HEK293T (cell line): ENCODE results near the gene TPO.

Experiments
- BHLHE40 ChIP-seq: fragments of 450-650 bp; IDR thresholded peaks from 2 replicates; pipeline ENCODE4 v1.6.1; 2016; ENCODE audit warnings: mild to moderate bottlenecking, moderate library complexity, borderline replicate concordance
- ELF4 ChIP-seq: fragments of 450-650 bp; IDR thresholded peaks from 2 replicates; pipeline ENCODE4 v1.6.1; 2017; ENCODE audit warnings: antibody characterized with exemption
- FOXK2 ChIP-seq: fragments of 450-650 bp; IDR thresholded peaks from 2 replicates; pipeline ENCODE4 v1.6.1; 2016; ENCODE audit warnings: mild to moderate bottlenecking
- FOXM1 ChIP-seq: fragments of 450-650 bp; IDR thresholded peaks from 2 replicates; pipeline ENCODE4 v1.6.1; 2017; ENCODE audit warnings: mild to moderate bottlenecking, borderline replicate concordance
- L3MBTL2 ChIP-seq: fragments of 450-650 bp; conservative IDR thresholded peaks from 2 replicates; pipeline ENCODE4 v1.6.1; 2016; ENCODE audit warnings: mild to moderate bottlenecking
- LEF1 ChIP-seq: fragments of 450-650 bp; IDR thresholded peaks from 2 replicates; pipeline ENCODE4 v1.6.1; 2017; ENCODE audit warnings: mild to moderate bottlenecking, borderline replicate concordance
- NFRKB ChIP-seq: fragments of 450-650 bp; IDR thresholded peaks from 2 replicates; pipeline ENCODE4 v1.6.1; 2016; ENCODE audit warnings: mild to moderate bottlenecking, moderate library complexity
- PKNOX1 ChIP-seq: fragments of 450-650 bp; IDR thresholded peaks from 2 replicates; pipeline ENCODE4 v1.6.1; 2016
- SP1 ChIP-seq: fragments of 450-650 bp; IDR thresholded peaks from 2 replicates; pipeline ENCODE4 v1.6.1; 2017
- SUZ12 ChIP-seq: fragments of 450-650 bp; IDR thresholded peaks from 2 replicates; pipeline ENCODE4 v1.6.1; 2016; ENCODE audit warnings: mild to moderate bottlenecking

- TF ChIP-seq BHLHE40, result no peak
- TF ChIP-seq NFRKB, result no peak
- TF ChIP-seq L3MBTL2, result no peak
- TF ChIP-seq FOXK2, result no peak
- TF ChIP-seq ELF4, result no peak
- TF ChIP-seq LEF1, result no peak
- TF ChIP-seq SUZ12, result no peak
- no peak for TF ChIP-seq PKNOX1
- TF ChIP-seq FOXM1, result no peak
- no peak for TF ChIP-seq SP1
These were observed at the start of gene TPO for GRCh38 chr2:1413156-1413710.
